ENCODE measurements around the gene CELA3A. TPM values are rescaled to one million over a fixed set of nuclear protein-coding genes. Genes with fewer than 3 reads are reported as not detected.

CELA3A gene, protein sequence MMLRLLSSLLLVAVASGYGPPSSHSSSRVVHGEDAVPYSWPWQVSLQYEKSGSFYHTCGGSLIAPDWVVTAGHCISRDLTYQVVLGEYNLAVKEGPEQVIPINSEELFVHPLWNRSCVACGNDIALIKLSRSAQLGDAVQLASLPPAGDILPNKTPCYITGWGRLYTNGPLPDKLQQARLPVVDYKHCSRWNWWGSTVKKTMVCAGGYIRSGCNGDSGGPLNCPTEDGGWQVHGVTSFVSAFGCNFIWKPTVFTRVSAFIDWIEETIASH
- polyA plus RNA-seq (2013), result not detected

DNA sequence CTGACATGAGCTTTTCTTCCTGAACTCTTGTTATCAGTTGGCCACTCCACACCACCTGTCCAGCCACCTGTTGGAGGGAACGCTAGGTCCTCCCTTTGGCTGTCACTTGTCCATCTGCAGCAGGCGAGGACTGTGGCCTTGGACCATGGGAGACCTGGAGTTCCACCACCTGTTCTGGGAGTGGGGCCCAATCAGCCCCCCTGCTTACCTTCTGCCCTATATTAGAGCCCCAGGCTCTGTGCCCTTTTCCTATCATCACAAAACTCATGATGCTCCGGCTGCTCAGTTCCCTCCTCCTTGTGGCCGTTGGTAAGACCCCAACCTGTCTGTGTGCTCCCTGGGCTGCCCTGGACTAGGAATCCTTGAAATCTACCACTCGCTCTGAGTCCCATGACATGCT, at the start of gene CELA3A:
TSS of gene CELA3A (plus strand) at position 249 of the 400 bp plus-strand sequence. CDS start at position 267, 18 bp downstream.
- POLR2A ChIA-PET, result no interaction called here
- WGBS (ENCODE audit: insufficient coverage), result 100% methylated on average over 5 of the region's 5 CpGs
- H3K27me3 ChIP-seq (replicated peaks in 2 of 5; ENCODE audit: control insufficient read depth in 4 of 5, insufficient read depth in 5 of 5, low read length in 4 of 5), result no peaks in the 10 kb centered on the region
- no peak within 1 kb of the TSS for H3K27ac ChIP-seq (ENCODE audit: insufficient read depth in 1 of 2, low read depth in 1 of 2, low read length in 2 of 2, poor library complexity in 1 of 2, severe bottlenecking in 2 of 2)
- DNase-seq, result no peak
- H3K4me3 ChIP-seq (ENCODE audit: control insufficient read depth in 1 of 7, extremely low read depth in 1 of 7, insufficient read depth in 4 of 7, low read depth in 2 of 7, low read length in 6 of 7), result no peak within 1 kb of the TSS
- H3K9me3 ChIP-seq (ENCODE audit: control extremely low read depth in 1 of 5, control insufficient read depth in 4 of 5, insufficient read depth in 2 of 5, low read depth in 1 of 5, low read length in 4 of 5), result no peaks in the 10 kb centered on the region
- CTCF ChIA-PET, result interaction anchor here (1.2 to 1.5 kb wide), 2 partner anchors 9 to 21 kb away, joined by 3 read pairs; no protein-coding TSS in a partner anchor
- H3K4me1 ChIP-seq (ENCODE audit: control extremely low read depth in 1 of 4, control insufficient read depth in 4 of 4, insufficient read depth in 4 of 4, low read length in 3 of 4), result peaks cover 0 to 4% (median 0%) of the 10 kb centered on the region in 4 experiments
- no peaks in the 10 kb centered on the region for H3K36me3 ChIP-seq (ENCODE audit: control insufficient read depth in 4 of 4, insufficient read depth in 4 of 4, low read length in 3 of 4)

DNA sequence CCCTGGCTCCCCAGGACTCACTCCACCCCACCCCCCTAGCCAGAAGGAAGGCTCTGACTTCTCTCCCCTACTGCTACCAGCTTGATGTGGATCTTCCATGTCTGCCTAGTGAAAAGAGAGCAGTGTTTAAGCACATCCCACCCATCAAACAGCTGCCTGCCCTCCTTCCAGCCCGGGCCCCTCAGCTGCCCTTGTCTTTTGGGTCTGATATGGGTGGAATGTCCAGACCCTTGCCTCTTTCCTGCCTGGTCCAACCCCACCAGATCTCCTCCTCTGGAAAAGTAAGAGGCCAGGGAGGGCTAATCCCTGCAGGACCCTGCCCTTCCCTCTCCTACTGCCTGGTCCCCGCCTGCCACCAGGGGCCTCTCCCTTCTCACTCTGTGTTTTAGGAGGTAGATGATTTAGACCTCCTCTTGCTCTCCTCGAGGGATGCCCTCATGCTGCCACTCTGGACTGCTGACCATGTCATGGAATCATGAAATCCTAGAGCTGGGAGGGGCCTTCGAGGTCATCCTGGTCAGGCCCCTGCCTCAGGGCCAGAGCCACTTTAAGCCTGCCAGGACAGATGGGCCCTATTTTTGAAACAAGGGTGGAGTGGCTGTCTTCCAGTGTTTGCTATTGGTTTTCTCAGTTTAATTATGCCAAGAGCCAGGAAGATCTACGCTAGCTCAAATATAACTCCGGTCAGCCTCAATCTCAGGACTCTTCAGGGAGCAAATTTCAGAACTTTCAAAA, 48.5 kb upstream of the CELA3A start:
- ChIA-PET POLR2A (no interaction called here), CTCF (interaction anchor here (3.3 kb wide), 1 partner anchor 13 kb away, joined by 12 read pairs; no protein-coding TSS in a partner anchor)
- H3K36me3 ChIP-seq (ENCODE audit: control insufficient read depth in 4 of 4, insufficient read depth in 4 of 4, low read length in 3 of 4), result no peaks in the 10 kb centered on the region
- no peaks in the 10 kb centered on the region for H3K27me3 ChIP-seq (replicated peaks in 2 of 5; ENCODE audit: control insufficient read depth in 4 of 5, insufficient read depth in 5 of 5, low read length in 4 of 5)
- no peaks in the 10 kb centered on the region for H3K9me3 ChIP-seq (ENCODE audit: control extremely low read depth in 1 of 5, control insufficient read depth in 4 of 5, insufficient read depth in 2 of 5, low read depth in 1 of 5, low read length in 4 of 5)
- no peak for DNase-seq
- WGBS (ENCODE audit: insufficient coverage), result 100% methylated on average over 3 of the region's 6 CpGs
- no peak overlapping the region for H3K27ac ChIP-seq (ENCODE audit: insufficient read depth in 1 of 2, low read depth in 1 of 2, low read length in 2 of 2, poor library complexity in 1 of 2, severe bottlenecking in 2 of 2)
- no peak overlapping the region for H3K4me3 ChIP-seq (ENCODE audit: control insufficient read depth in 1 of 7, extremely low read depth in 1 of 7, insufficient read depth in 4 of 7, low read depth in 2 of 7, low read length in 6 of 7)
- H3K4me1 ChIP-seq (ENCODE audit: control extremely low read depth in 1 of 4, control insufficient read depth in 4 of 4, insufficient read depth in 4 of 4, low read length in 3 of 4), result peaks cover 5 to 27% (median 26%) of the 10 kb centered on the region in 4 experiments

DNA sequence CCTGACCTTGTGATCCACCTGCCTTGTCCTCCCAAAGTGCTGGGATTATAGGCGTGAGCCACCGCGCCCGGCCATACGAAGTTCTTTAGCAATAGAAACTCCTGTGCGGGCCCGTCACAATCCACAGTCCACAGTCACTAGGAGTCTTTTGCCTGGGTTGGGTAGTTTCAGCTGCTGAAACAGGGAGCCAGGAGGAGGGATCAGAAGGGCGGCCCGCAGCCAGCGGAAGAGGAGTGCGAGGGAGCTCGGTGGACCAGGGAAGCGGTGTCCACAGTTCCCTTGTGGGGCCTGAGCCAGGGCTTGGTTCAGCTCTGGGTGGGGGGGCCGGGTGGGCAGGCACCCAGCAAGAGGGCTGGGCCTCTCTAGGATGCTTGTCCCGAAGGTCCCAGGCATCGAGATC, 46.4 kb upstream of the CELA3A start:
- ChIA-PET CTCF (interaction anchor here (0.9 to 2.1 kb wide), 4 partner anchors 10 to 88 kb away, joined by 3 to 5 read pairs (median 4); no protein-coding TSS in a partner anchor), POLR2A (no interaction called here)
- Histone ChIP-seq H3K4me1 (ENCODE audit: control extremely low read depth in 1 of 4, control insufficient read depth in 4 of 4, insufficient read depth in 4 of 4, low read length in 3 of 4) (peaks cover 5 to 38% (median 35%) of the 10 kb centered on the region in 4 experiments), H3K36me3 (ENCODE audit: control insufficient read depth in 4 of 4, insufficient read depth in 4 of 4, low read length in 3 of 4) (no peaks in the 10 kb centered on the region), H3K27ac (ENCODE audit: insufficient read depth in 1 of 2, low read depth in 1 of 2, low read length in 2 of 2, poor library complexity in 1 of 2, severe bottlenecking in 2 of 2) (no peak overlapping the region), H3K9me3 (ENCODE audit: control extremely low read depth in 1 of 5, control insufficient read depth in 4 of 5, insufficient read depth in 2 of 5, low read depth in 1 of 5, low read length in 4 of 5) (no peaks in the 10 kb centered on the region), H3K27me3 (replicated peaks in 2 of 5; ENCODE audit: control insufficient read depth in 4 of 5, insufficient read depth in 5 of 5, low read length in 4 of 5) (no peaks in the 10 kb centered on the region), H3K4me3 (ENCODE audit: control insufficient read depth in 1 of 7, extremely low read depth in 1 of 7, insufficient read depth in 4 of 7, low read depth in 2 of 7, low read length in 6 of 7) (no peak overlapping the region)
- DNase-seq, result no peak
- 92% methylated on average over 12 of the region's 16 CpGs for WGBS (ENCODE audit: insufficient coverage)

DNA sequence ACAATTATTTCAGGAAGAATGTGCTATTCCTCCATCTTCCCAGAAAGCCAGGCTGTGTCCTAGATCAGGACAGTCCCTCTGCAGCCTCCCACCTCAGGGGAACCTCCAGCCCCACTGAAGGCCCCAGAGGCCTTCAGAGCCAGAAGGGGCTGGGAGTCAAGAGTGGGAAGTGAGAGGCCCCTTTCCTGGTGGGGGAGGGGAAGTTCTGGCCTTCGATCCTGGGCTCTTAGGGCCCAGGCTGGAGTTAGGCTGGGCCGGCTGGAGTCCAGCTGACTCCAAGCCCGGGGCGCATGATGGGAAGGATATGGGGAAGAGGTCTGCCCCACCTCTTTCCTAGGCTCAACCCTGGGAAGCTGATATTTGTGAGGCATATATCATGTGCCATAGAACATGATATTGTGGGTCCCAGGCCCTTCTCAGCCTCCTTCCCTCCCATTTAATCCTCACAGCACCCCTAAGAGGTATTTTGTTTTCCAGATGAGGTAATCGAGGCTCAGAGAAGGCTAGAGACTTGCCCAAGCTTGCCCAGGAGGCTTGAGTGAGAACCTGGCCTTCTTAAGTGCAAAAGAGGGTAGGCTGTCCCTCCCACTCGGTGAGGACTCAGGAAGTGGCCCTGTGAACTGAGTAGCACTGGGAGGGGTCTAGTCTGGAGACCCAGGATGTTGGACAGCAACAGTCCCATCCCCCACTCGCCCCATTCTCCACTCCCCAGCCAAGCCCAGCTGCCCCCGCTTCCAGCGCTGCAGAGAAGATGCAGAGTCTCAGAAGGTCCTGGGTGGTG, 45.8 kb upstream of the CELA3A start:
- Histone ChIP-seq H3K9me3 (ENCODE audit: control extremely low read depth in 1 of 5, control insufficient read depth in 4 of 5, insufficient read depth in 2 of 5, low read depth in 1 of 5, low read length in 4 of 5) (no peaks in the 10 kb centered on the region), H3K4me1 (ENCODE audit: control extremely low read depth in 1 of 4, control insufficient read depth in 4 of 4, insufficient read depth in 4 of 4, low read length in 3 of 4) (peaks cover 5 to 38% (median 35%) of the 10 kb centered on the region in 4 experiments), H3K27me3 (replicated peaks in 2 of 5; ENCODE audit: control insufficient read depth in 4 of 5, insufficient read depth in 5 of 5, low read length in 4 of 5) (no peaks in the 10 kb centered on the region), H3K4me3 (ENCODE audit: control insufficient read depth in 1 of 7, extremely low read depth in 1 of 7, insufficient read depth in 4 of 7, low read depth in 2 of 7, low read length in 6 of 7) (no peak overlapping the region), H3K36me3 (ENCODE audit: control insufficient read depth in 4 of 4, insufficient read depth in 4 of 4, low read length in 3 of 4) (no peaks in the 10 kb centered on the region), H3K27ac (ENCODE audit: insufficient read depth in 1 of 2, low read depth in 1 of 2, low read length in 2 of 2, poor library complexity in 1 of 2, severe bottlenecking in 2 of 2) (no peak overlapping the region)
- 90% methylated on average over 4 of the region's 9 CpGs for WGBS (ENCODE audit: insufficient coverage)
- POLR2A ChIA-PET, result no interaction called here
- CTCF ChIA-PET, result interaction anchor here (0.9 to 2.1 kb wide), 4 partner anchors 9 to 89 kb away, joined by 3 to 5 read pairs (median 4); no protein-coding TSS in a partner anchor
- no peak for DNase-seq

DNA sequence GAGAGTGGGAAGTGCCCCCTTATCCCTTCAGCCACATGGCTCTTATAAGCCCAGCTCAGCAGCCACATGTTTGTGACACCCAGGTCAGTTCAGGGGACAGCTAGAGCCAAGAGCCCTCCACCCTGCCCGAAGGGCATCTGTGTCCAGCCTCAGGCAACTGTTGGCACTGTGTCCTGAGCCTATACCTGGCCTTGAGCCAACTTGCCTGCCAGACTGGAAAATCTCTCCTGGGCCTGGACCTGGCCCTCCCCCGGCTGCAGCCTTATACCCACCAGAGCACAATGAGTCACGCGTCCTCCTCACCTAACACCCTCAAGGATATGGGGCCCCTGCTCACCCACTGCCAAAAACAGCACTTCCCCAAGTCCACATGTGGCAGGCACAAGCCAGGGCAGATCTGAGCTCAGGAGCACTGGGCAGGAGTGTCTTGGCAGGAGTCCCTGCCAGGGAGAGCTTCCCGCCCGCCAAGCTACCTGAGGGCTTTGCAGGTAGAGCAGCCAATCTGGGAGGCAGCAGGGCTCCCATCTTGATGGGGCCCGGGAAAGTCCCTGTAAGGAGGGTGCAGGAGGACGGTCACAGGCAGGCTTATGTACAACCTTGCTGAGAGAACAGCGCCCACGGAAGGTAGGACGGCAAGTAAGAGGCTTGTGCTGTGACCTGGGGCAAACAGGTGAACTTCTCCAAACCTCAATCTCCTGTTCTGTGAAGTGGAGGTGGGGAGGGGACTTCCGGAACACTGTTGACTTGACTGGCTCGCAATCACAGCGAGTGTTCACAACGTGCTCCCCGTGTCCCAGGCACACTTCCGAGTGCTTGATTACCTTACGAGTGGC, 44.5 kb upstream of the CELA3A start:
- peak overlapping the region in 3 of 7 experiments; percentile 12 to 17 (median 15) for H3K4me3 ChIP-seq (ENCODE audit: control insufficient read depth in 1 of 7, extremely low read depth in 1 of 7, insufficient read depth in 4 of 7, low read depth in 2 of 7, low read length in 6 of 7)
- H3K27me3 ChIP-seq (replicated peaks in 2 of 5; ENCODE audit: control insufficient read depth in 4 of 5, insufficient read depth in 5 of 5, low read length in 4 of 5), result no peaks in the 10 kb centered on the region
- H3K36me3 ChIP-seq (ENCODE audit: control insufficient read depth in 4 of 4, insufficient read depth in 4 of 4, low read length in 3 of 4), result no peaks in the 10 kb centered on the region
- POLR2A ChIA-PET, result interaction anchor here (1.0 kb wide), 1 partner anchor 21 kb away, joined by 3 read pairs; no protein-coding TSS in a partner anchor
- peak in 2 of 3 donors; percentile 76 to 87 for DNase-seq
- H3K27ac ChIP-seq (ENCODE audit: insufficient read depth in 1 of 2, low read depth in 1 of 2, low read length in 2 of 2, poor library complexity in 1 of 2, severe bottlenecking in 2 of 2), result no peak overlapping the region
- no peaks in the 10 kb centered on the region for H3K9me3 ChIP-seq (ENCODE audit: control extremely low read depth in 1 of 5, control insufficient read depth in 4 of 5, insufficient read depth in 2 of 5, low read depth in 1 of 5, low read length in 4 of 5)
- peaks cover 5 to 42% (median 35%) of the 10 kb centered on the region in 4 experiments for H3K4me1 ChIP-seq (ENCODE audit: control extremely low read depth in 1 of 4, control insufficient read depth in 4 of 4, insufficient read depth in 4 of 4, low read length in 3 of 4)
- CTCF ChIA-PET, result interaction anchor here (1.0 to 2.1 kb wide), 7 partner anchors 12 to 90 kb away, joined by 3 to 5 read pairs (median 4); no protein-coding TSS in a partner anchor
- WGBS (ENCODE audit: insufficient coverage), result 47% methylated on average over 12 of the region's 18 CpGs

DNA sequence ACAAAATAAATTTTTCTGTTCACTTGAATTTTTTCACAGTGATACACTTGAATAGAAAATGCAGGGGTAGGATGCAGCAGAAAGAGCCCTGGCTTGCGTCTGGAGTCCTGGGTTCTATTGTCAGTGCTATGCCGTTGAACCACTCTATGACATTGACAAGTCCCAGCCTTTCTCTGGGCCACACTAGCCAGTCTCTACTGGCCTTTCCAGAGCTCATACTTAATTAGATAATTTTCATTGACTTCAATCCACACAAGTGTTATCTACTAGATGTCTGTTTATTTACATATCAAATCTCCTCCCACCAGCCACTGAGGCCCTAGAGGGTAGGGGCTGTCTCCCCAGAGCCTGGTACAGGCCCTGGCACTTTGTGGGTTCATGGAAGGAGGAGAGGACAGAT, 40.1 kb upstream of the CELA3A start:
- no peaks in the 10 kb centered on the region for H3K27me3 ChIP-seq (replicated peaks in 2 of 5; ENCODE audit: control insufficient read depth in 4 of 5, insufficient read depth in 5 of 5, low read length in 4 of 5)
- CTCF ChIA-PET, result interaction anchor here (1.0 to 1.5 kb wide), 4 partner anchors 12 to 137 kb away, joined by 3 read pairs; no protein-coding TSS in a partner anchor
- no peak for DNase-seq
- POLR2A ChIA-PET, result no interaction called here
- H3K9me3 ChIP-seq (ENCODE audit: control extremely low read depth in 1 of 5, control insufficient read depth in 4 of 5, insufficient read depth in 2 of 5, low read depth in 1 of 5, low read length in 4 of 5), result no peaks in the 10 kb centered on the region
- H3K4me3 ChIP-seq (ENCODE audit: control insufficient read depth in 1 of 7, extremely low read depth in 1 of 7, insufficient read depth in 4 of 7, low read depth in 2 of 7, low read length in 6 of 7), result no peak overlapping the region
- 100% methylated on average over 2 of the region's 2 CpGs for WGBS (ENCODE audit: insufficient coverage)
- no peaks in the 10 kb centered on the region for H3K36me3 ChIP-seq (ENCODE audit: control insufficient read depth in 4 of 4, insufficient read depth in 4 of 4, low read length in 3 of 4)
- H3K4me1 ChIP-seq (ENCODE audit: control extremely low read depth in 1 of 4, control insufficient read depth in 4 of 4, insufficient read depth in 4 of 4, low read length in 3 of 4), result peaks cover 5 to 36% (median 27%) of the 10 kb centered on the region in 4 experiments
- H3K27ac ChIP-seq (ENCODE audit: insufficient read depth in 1 of 2, low read depth in 1 of 2, low read length in 2 of 2, poor library complexity in 1 of 2, severe bottlenecking in 2 of 2), result no peak overlapping the region

Data from common myeloid progenitor, CD34-positive (primary cell).